ENCODE data around the gene PPIL3.

Gene PPIL3

DNA sequence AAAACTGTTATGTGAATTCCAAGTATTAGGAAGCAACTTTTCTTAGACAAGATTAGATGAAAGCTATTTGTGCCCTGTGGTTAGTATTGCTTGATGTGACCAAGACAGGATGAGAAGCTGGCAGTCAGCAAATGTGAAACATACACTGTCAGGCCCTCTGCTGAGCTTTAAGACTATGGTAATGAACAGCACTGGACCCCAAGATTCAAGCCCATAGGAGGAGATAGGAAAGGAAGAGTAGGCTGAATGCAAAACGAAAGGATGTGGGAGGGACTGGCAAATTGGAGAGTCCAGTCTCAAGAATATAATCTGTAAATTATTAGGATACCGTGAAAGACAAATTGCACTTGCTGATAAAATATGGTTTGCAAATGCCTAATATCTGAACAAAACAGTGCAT lies 60.8 kb downstream of the PPIL3 start:
- H3K4me3 ChIP-seq (ENCODE audit: low read depth in 1 of 2, low read length in 2 of 2), result no peak overlapping the region
- H4K20me1 ChIP-seq (ENCODE audit: insufficient read depth, low read length), result no peaks in the 10 kb centered on the region
- DNase-seq (no peak), ATAC-seq (ENCODE audit: insufficient read depth, low read depth) (peak; percentile 47)
- no peak overlapping the region for H3K9ac ChIP-seq (ENCODE audit: low read depth, low read length)
- no peaks in the 10 kb centered on the region for H3K4me1 ChIP-seq (ENCODE audit: insufficient read depth, low read length)
- no peaks in the 10 kb centered on the region for H3K79me2 ChIP-seq (ENCODE audit: insufficient read depth, low read length)
- no peak overlapping the region for H3K4me2 ChIP-seq (ENCODE audit: insufficient read depth, low read length)
- no peaks in the 10 kb centered on the region for H3K9me3 ChIP-seq (ENCODE audit: insufficient read depth, low read length, severe bottlenecking)
- H3K36me3 ChIP-seq (ENCODE audit: insufficient read depth, low read length), result peaks cover 6% of the 10 kb centered on the region; the same call in 1 of the 2 replicates
- no peaks in the 10 kb centered on the region for H3K27me3 ChIP-seq (ENCODE audit: insufficient read depth, low read length, poor library complexity)
- TF ChIP-seq EZH2 (IDR thresholded peaks at IDR 0.05; ENCODE audit: borderline replicate concordance, low read depth, low read length, severe bottlenecking), result no peak
- no peak for TF ChIP-seq CTCF (IDR thresholded peaks at IDR 0.05; ENCODE audit: borderline replicate concordance, extremely low read depth, low read length, poor library complexity, severe bottlenecking)
- no peak overlapping the region for H2AFZ ChIP-seq (ENCODE audit: low read depth, low read length)
- no peak overlapping the region for H3K27ac ChIP-seq (ENCODE audit: low read length)

- no peak overlapping the region for H2AFZ ChIP-seq (ENCODE audit: low read depth, low read length)
- H4K20me1 ChIP-seq (ENCODE audit: insufficient read depth, low read length), result peaks cover 9% of the 10 kb centered on the region; the same call in 1 of the 2 replicates
- H3K9me3 ChIP-seq (ENCODE audit: insufficient read depth, low read length, severe bottlenecking), result no peaks in the 10 kb centered on the region
- H3K4me2 ChIP-seq (ENCODE audit: insufficient read depth, low read length), result no peak overlapping the region
- ATAC-seq (ENCODE audit: insufficient read depth, low read depth), result no peak
- no peak overlapping the region for H3K9ac ChIP-seq (ENCODE audit: low read depth, low read length)
- H3K4me3 ChIP-seq (ENCODE audit: low read depth in 1 of 2, low read length in 2 of 2), result no peak overlapping the region
- no peaks in the 10 kb centered on the region for H3K4me1 ChIP-seq (ENCODE audit: insufficient read depth, low read length)
- no peak for DNase-seq
- H3K36me3 ChIP-seq (ENCODE audit: insufficient read depth, low read length), result peaks cover 58% of the 10 kb centered on the region
- peaks cover 2% of the 10 kb centered on the region; the same call in 1 of the 2 replicates for H3K79me2 ChIP-seq (ENCODE audit: insufficient read depth, low read length)
- no peak overlapping the region for H3K27ac ChIP-seq (ENCODE audit: low read length)
- H3K27me3 ChIP-seq (ENCODE audit: insufficient read depth, low read length, poor library complexity), result no peaks in the 10 kb centered on the region
- TF ChIP-seq EZH2 (IDR thresholded peaks at IDR 0.05; ENCODE audit: borderline replicate concordance, low read depth, low read length, severe bottlenecking) (no peak), CTCF (IDR thresholded peaks at IDR 0.05; ENCODE audit: borderline replicate concordance, extremely low read depth, low read length, poor library complexity, severe bottlenecking) (no peak)
Measured at GRCh38 chr2:200821686-200822245, 67.1 kb downstream of the PPIL3 start.

All from DND-41 (cell line).